Kidney epithelial cell (primary cell): ENCODE results near the gene LAMA5. TPM values are rescaled to one million over a fixed set of nuclear protein-coding genes. Genes with fewer than 3 reads are reported as not detected.

Source experiments
- DNase-seq: peaks from one replicate; pipeline ENCODE4 v3.0.0-alpha.2; 2010; ENCODE audit warnings: low read depth
- H3K27me3 ChIP-seq: 2 replicates; pipeline ENCODE4 v1.6.0; 2011; ENCODE audit warnings: low read length; ENCODE audit not compliant: control insufficient read depth, insufficient read depth
- H3K36me3 ChIP-seq: 2 replicates; pipeline ENCODE4 v1.5.1; 2011; ENCODE audit warnings: low read length; ENCODE audit not compliant: control insufficient read depth, insufficient read depth
- H3K4me3 ChIP-seq: 2 replicates; pipeline ENCODE4 v1.5.1; 2011; ENCODE audit warnings: low read depth, mild to moderate bottlenecking, control low read depth, low read length
- total RNA-seq: library from RNA; depleted of rRNA; stranded (reverse); fragments of >200 nt; gene quantifications from 2 replicates; pipeline ENCODE4 v1.2.3, GENCODE V29; 2015
- TF ChIP-seq, protein P1 (sequence below): IDR thresholded peaks from 2 replicates; pipeline ENCODE4 v1.5.1; 2011; ENCODE audit warnings: mild to moderate bottlenecking, moderate library complexity, low read length, control low read depth, inconsistent platforms; ENCODE audit not compliant: insufficient read depth, poor library complexity, severe bottlenecking

Gene LAMA5
- total RNA-seq, 1 donor from 2014 or later = 359 TPM

DNA sequence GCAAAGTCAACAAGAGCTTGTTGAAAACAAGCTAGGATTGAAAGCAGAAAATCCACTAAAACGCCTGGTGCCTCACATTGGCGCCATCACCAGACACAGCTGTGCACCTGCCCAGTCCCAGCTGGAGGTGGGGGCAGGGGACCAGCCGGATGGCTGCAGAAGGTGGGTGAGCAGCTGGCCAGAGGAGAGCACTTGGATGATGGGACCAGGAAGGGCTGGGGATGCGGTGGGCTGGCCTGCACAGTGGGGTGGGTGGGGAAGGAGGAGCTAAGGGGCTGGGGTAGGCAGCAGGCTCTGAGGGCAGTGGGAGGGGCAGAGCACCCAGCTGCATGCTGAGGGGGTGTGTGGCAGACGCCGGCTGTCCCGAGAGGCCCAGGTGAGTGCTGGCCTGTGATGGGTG lies 32.9 kb upstream of the LAMA5 start:
- Histone ChIP-seq H3K4me3 (no peak overlapping the region), H3K36me3 (no peaks in the 10 kb centered on the region), H3K27me3 (no peaks in the 10 kb centered on the region)
- TF ChIP-seq, protein P1, sequence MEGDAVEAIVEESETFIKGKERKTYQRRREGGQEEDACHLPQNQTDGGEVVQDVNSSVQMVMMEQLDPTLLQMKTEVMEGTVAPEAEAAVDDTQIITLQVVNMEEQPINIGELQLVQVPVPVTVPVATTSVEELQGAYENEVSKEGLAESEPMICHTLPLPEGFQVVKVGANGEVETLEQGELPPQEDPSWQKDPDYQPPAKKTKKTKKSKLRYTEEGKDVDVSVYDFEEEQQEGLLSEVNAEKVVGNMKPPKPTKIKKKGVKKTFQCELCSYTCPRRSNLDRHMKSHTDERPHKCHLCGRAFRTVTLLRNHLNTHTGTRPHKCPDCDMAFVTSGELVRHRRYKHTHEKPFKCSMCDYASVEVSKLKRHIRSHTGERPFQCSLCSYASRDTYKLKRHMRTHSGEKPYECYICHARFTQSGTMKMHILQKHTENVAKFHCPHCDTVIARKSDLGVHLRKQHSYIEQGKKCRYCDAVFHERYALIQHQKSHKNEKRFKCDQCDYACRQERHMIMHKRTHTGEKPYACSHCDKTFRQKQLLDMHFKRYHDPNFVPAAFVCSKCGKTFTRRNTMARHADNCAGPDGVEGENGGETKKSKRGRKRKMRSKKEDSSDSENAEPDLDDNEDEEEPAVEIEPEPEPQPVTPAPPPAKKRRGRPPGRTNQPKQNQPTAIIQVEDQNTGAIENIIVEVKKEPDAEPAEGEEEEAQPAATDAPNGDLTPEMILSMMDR = no peak
- DNase-seq = no peak

DNA sequence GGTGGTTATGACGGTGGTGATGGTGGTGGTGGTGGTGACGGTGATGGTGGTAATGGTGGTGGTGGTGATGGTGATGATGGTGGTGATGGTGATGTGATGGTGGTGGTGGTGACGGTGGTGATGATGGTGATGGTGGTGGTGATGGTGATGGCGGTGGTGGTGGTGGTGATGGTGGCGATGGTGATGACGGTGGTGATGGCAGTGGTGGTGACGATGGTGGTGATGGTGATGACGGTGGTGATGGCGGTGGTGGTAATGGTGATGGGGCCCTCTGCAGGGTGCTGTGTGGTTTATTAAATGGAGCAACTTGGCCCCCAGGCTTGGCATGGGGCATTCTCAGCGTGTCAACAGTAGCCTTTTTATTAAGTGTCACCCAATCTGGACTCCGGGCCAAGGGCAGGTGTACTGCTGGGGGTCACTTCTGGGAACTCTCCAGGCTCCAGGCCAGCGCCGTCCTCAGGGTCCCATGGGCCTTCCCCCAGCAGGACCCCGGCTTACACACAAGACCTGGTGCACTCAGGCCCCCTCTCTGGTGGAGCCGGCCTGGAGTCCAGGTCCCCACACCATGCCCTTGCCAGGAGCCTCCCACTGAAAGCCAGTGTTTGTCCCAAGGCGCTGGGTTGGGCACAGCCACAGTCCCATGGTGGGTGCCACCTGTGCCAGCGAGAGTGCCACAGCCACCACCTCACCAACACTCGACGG lies 31.2 kb upstream of the LAMA5 start:
- Histone ChIP-seq H3K27me3 (no peaks in the 10 kb centered on the region), H3K36me3 (no peaks in the 10 kb centered on the region), H3K4me3 (no peak overlapping the region)
- TF ChIP-seq, protein P1 = no peak
- no peak for DNase-seq

DNA sequence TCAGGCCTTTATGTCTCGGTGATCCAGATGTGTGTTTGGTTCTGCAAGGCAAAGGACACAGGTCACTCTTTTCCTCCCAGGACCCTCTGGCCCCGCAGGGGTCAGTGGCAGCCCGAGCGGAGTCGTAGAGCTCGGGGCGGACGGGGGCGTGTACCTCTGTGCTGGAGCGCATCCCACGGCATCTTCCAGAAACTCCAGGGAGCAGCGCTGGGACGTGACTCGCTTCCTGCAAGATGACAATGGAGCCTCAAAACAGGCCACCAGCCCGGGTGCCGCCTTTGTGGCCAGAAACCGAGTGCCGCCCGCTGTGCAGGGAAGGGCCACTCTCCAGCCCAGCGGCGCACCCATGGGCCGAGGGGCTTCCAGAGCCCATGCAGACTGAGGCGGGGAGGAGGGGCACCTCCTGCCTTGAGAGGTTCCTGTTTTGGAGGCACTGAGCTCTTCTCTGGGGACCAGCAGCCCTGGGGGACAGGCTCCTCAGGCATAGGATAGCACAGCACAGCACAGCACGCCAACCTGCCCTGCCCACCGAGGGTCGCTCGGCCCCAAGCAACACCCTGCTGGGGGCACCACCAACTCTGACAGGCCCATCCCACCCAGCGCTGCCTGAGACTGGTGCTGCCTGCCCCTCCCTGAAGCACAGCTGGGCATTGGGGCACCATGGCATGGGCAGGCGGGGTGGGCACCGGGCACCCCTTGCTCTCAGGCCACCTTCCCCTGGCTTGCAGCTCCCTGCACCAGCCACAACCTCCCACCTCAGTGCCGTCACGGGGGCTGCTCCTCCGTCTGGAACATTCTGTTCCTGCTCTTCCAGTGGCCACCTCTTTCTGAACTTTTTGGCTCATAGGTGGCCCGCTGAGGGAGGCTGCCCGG lies 29.5 kb upstream of the LAMA5 start:
- no peaks in the 10 kb centered on the region for H3K36me3 ChIP-seq
- TF ChIP-seq, protein P1 = no peak
- no peak overlapping the region for H3K4me3 ChIP-seq
- H3K27me3 ChIP-seq = no peaks in the 10 kb centered on the region
- no peak for DNase-seq

DNA sequence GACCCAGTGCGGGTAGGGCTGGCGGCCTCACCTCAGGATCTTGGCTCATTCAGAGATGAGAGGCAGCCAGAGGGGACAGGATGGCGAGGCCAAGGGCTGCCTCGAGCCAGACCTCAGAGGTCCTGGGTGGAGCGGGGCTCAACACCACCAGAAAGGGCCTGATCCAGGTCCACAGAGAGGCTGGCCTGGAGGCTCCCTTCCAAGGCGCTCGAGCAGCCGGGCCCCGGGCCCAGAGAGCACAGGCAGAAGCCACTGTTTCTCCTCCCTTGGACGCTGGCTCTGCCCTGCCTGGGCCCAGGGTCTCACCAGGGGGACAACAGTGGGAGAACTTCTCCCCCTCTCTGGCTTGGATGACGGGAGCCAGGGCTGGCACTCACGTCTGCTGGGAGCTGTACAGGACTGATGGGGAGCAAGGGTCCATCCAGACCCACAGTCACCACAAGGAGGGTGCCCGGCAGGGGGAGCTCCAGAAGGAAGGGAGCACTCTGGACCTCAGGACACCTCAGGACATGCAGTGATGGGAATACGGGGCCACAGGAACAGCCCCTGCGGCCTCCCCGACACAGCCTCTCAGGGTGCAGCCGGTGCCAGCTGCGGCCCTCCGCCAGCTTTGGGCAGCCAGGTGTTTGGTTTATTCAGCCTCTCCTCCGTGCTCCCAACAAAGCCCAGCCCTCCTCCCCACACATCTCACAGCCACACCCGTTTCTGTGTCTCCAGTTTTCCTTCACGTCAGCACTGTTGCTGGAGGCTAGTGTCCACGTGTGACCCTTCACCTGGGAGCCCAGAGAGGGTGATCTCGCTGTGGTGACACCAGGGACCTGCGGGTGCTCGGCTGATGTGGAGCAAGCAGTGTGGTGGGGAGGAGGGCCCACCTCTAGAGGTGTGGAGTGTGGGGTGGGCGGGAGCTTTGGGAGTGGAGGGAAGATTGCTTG lies 28.5 kb upstream of the LAMA5 start:
- TF ChIP-seq, protein P1 = no peak
- Histone ChIP-seq H3K4me3 (no peak overlapping the region), H3K27me3 (no peaks in the 10 kb centered on the region), H3K36me3 (no peaks in the 10 kb centered on the region)
- DNase-seq = no peak

- Histone ChIP-seq H3K27me3 (no peaks in the 10 kb centered on the region), H3K36me3 (peaks cover 1% of the 10 kb centered on the region), H3K4me3 (no peak overlapping the region)
- no peak for DNase-seq
- TF ChIP-seq, protein P1 = no peak
Observed at GRCh38 chr20:62394248-62395245, 27.4 kb upstream of the LAMA5 start.
